ENCODE results near the gene TRIO.

The TRIO gene

GRCh38 chr5:14395411-14395810, 252.3 kb downstream of the TRIO start:
- no peak for DNase-seq (ENCODE audit: low spot score)

- no peak for DNase-seq (ENCODE audit: low spot score)
Measured at GRCh38 chr5:14396066-14396465, 252.9 kb downstream of the TRIO start.

- DNase-seq (ENCODE audit: low spot score), result no peak
Measured at GRCh38 chr5:14396737-14397136, 253.6 kb downstream of the TRIO start.

- DNase-seq (ENCODE audit: low spot score), result no peak
Measured at GRCh38 chr5:14397717-14398116, 254.6 kb downstream of the TRIO start.

GRCh38 chr5:14399054-14399692, 256.0 kb downstream of the TRIO start:
- no peak for DNase-seq (ENCODE audit: low spot score)

- no peak for DNase-seq (ENCODE audit: low spot score)
Measured at GRCh38 chr5:14400085-14400484, 256.9 kb downstream of the TRIO start.

GRCh38 chr5:14400611-14401010, 257.5 kb downstream of the TRIO start:
- DNase-seq (ENCODE audit: low spot score), result no peak

- DNase-seq (ENCODE audit: low spot score), result no peak
Measured at GRCh38 chr5:14401639-14402038, 258.5 kb downstream of the TRIO start.

- DNase-seq (ENCODE audit: low spot score), result no peak
Measured at GRCh38 chr5:14402424-14402823, 259.3 kb downstream of the TRIO start.

- DNase-seq (ENCODE audit: low spot score), result no peak
Measured at GRCh38 chr5:14404780-14405179, 261.6 kb downstream of the TRIO start.

GRCh38 chr5:14405267-14405666, 262.1 kb downstream of the TRIO start:
- DNase-seq (ENCODE audit: low spot score), result no peak

- no peak for DNase-seq (ENCODE audit: low spot score)
Measured at GRCh38 chr5:14405706-14406553, 262.8 kb downstream of the TRIO start.

- no peak for DNase-seq (ENCODE audit: low spot score)
Measured at GRCh38 chr5:14406554-14406849, 263.4 kb downstream of the TRIO start.

GRCh38 chr5:14407051-14407450, 263.9 kb downstream of the TRIO start:
- DNase-seq (ENCODE audit: low spot score), result no peak

- no peak for DNase-seq (ENCODE audit: low spot score)
Measured at GRCh38 chr5:14407746-14408175, 264.6 kb downstream of the TRIO start.

GRCh38 chr5:14408969-14409586, 265.9 kb downstream of the TRIO start:
- DNase-seq (ENCODE audit: low spot score), result no peak

- DNase-seq (ENCODE audit: low spot score), result no peak
Measured at GRCh38 chr5:14410068-14410393, 266.9 kb downstream of the TRIO start.

GRCh38 chr5:14410394-14411201, 267.5 kb downstream of the TRIO start:
- DNase-seq (ENCODE audit: low spot score), result no peak

- DNase-seq (ENCODE audit: low spot score), result no peak
Measured at GRCh38 chr5:14411216-14411615, 268.1 kb downstream of the TRIO start.

- DNase-seq (ENCODE audit: low spot score), result no peak
Measured at GRCh38 chr5:14413331-14413750, 270.2 kb downstream of the TRIO start.

GRCh38 chr5:14414007-14414406, 270.9 kb downstream of the TRIO start:
- DNase-seq (ENCODE audit: low spot score), result no peak

GRCh38 chr5:14414656-14415023, 271.5 kb downstream of the TRIO start:
- no peak for DNase-seq (ENCODE audit: low spot score)

Measured in ecto neural progenitor cell (in vitro differentiated cells).